DLD1 (cell line): ENCODE data around the gene CNFN.

ENCODE experiments used
- in situ Hi-C: cut with HindIII; loops from 2 replicates; pipeline ENCODE4 v1.10.0; 2017; ENCODE audit warnings: low sequenced_read_pairs

CNFN gene

GRCh38 chr19:42389899-42390298, at the start of gene CNFN:
Gene CNFN, minus strand, starts transcription at chr19:42390297. Its CDS starts 1,260 bp downstream, at chr19:42389037.
- in situ Hi-C loops, result no loop called here

- in situ Hi-C loops, result loop anchor here (25.0 kb wide), 1 partner anchor 274 kb away; no protein-coding TSS in a partner anchor
Measured at GRCh38 chr19:42436006-42436405, 45.9 kb upstream of the CNFN start.

GRCh38 chr19:42435316-42435715, 45.2 kb upstream of the CNFN start:
- in situ Hi-C loops, result loop anchor here (25.0 kb wide), 1 partner anchor 273 kb away; no protein-coding TSS in a partner anchor

- in situ Hi-C loops, result loop anchor here (25.0 kb wide), 1 partner anchor 271 kb away; no protein-coding TSS in a partner anchor
Measured at GRCh38 chr19:42433503-42434260, 43.6 kb upstream of the CNFN start.

- in situ Hi-C loops, result loop anchor here (25.0 kb wide), 1 partner anchor 269 kb away; no protein-coding TSS in a partner anchor
Measured at GRCh38 chr19:42431486-42431885, 41.4 kb upstream of the CNFN start.

GRCh38 chr19:42428676-42429075, 38.6 kb upstream of the CNFN start:
- in situ Hi-C loops, result loop anchor here (25.0 kb wide), 1 partner anchor 266 kb away; no protein-coding TSS in a partner anchor

- in situ Hi-C loops, result loop anchor here (25.0 kb wide), 1 partner anchor 265 kb away; no protein-coding TSS in a partner anchor
Measured at GRCh38 chr19:42427313-42427712, 37.2 kb upstream of the CNFN start, which contains the start of gene LIPE. Gene LIPE, minus strand, starts transcription at chr19:42427388. Its CDS starts 239 bp downstream, at chr19:42427149.

- in situ Hi-C loops, result loop anchor here (25.0 kb wide), 1 partner anchor 264 kb away; no protein-coding TSS in a partner anchor
Measured at GRCh38 chr19:42426643-42427042, 36.5 kb upstream of the CNFN start.

- in situ Hi-C loops, result loop anchor here (25.0 kb wide), 1 partner anchor 262 kb away; no protein-coding TSS in a partner anchor
Measured at GRCh38 chr19:42424712-42425131, 34.6 kb upstream of the CNFN start.

GRCh38 chr19:42424345-42424707, 34.2 kb upstream of the CNFN start:
- in situ Hi-C loops, result no loop called here

- in situ Hi-C loops, result no loop called here
Measured at GRCh38 chr19:42423462-42424344, 33.6 kb upstream of the CNFN start.

- in situ Hi-C loops, result no loop called here
Measured at GRCh38 chr19:42422901-42423461, 32.9 kb upstream of the CNFN start.

GRCh38 chr19:42422092-42422900, 32.2 kb upstream of the CNFN start:
- in situ Hi-C loops, result no loop called here

- in situ Hi-C loops, result no loop called here
Measured at GRCh38 chr19:42421591-42422031, 31.5 kb upstream of the CNFN start.

GRCh38 chr19:42421101-42421500, 31.0 kb upstream of the CNFN start:
- in situ Hi-C loops, result no loop called here

- in situ Hi-C loops, result no loop called here
Measured at GRCh38 chr19:42420055-42420544, 30.0 kb upstream of the CNFN start.

- in situ Hi-C loops, result no loop called here
Measured at GRCh38 chr19:42419309-42419708, 29.2 kb upstream of the CNFN start.

GRCh38 chr19:42412661-42413076, 22.6 kb upstream of the CNFN start:
- in situ Hi-C loops, result no loop called here

- in situ Hi-C loops, result no loop called here
Measured at GRCh38 chr19:42412227-42412626, 22.1 kb upstream of the CNFN start.
